GM18858 (cell line): ENCODE data around the gene RHBDD1.

Experiments used
- ATAC-seq: cut with Tn5 transposase; IDR thresholded peaks from one replicate; pipeline ENCODE4 v1.9.1; 2021; ENCODE audit not compliant: unreplicated experiment

RHBDD1 gene

GRCh38 chr2:226909836-226910235 lies 74.0 kb downstream of the RHBDD1 start:
- ATAC-seq = no peak

GRCh38 chr2:226910384-226910783 lies 74.5 kb downstream of the RHBDD1 start:
- no peak for ATAC-seq

- peak; percentile 30 for ATAC-seq
These were observed 76.1 kb downstream of the RHBDD1 start for GRCh38 chr2:226911932-226912331.

GRCh38 chr2:226913641-226914040 lies 77.8 kb downstream of the RHBDD1 start:
- no peak for ATAC-seq

GRCh38 chr2:226915846-226916360 lies 80.0 kb downstream of the RHBDD1 start:
- no peak for ATAC-seq

GRCh38 chr2:226916669-226917068 lies 80.8 kb downstream of the RHBDD1 start:
- peak; percentile 77 for ATAC-seq

- no peak for ATAC-seq
These were observed 96.6 kb downstream of the RHBDD1 start for GRCh38 chr2:226932443-226932842.

GRCh38 chr2:226934546-226935201 lies 98.8 kb downstream of the RHBDD1 start:
- ATAC-seq = no peak

GRCh38 chr2:226943862-226944620 lies 108.2 kb downstream of the RHBDD1 start:
- ATAC-seq = peak; percentile 69

- ATAC-seq = no peak
These were observed 117.4 kb downstream of the RHBDD1 start for GRCh38 chr2:226953206-226953605.

GRCh38 chr2:226953826-226954225 lies 118.0 kb downstream of the RHBDD1 start:
- ATAC-seq = no peak

GRCh38 chr2:226956659-226957058 lies 120.8 kb downstream of the RHBDD1 start:
- no peak for ATAC-seq

- no peak for ATAC-seq
These were observed 123.6 kb downstream of the RHBDD1 start for GRCh38 chr2:226959418-226959817.

- ATAC-seq = no peak
These were observed 126.4 kb downstream of the RHBDD1 start for GRCh38 chr2:226962176-226962773.

GRCh38 chr2:226963528-226963927 lies 127.7 kb downstream of the RHBDD1 start:
- no peak for ATAC-seq

- ATAC-seq = no peak
These were observed 129.5 kb downstream of the RHBDD1 start for GRCh38 chr2:226965376-226965775.

- ATAC-seq = no peak
These were observed 133.7 kb downstream of the RHBDD1 start for GRCh38 chr2:226969417-226970080.

- ATAC-seq = peak; percentile 63
These were observed 134.5 kb downstream of the RHBDD1 start for GRCh38 chr2:226970362-226970761.

- ATAC-seq = peak; percentile 31
These were observed 135.2 kb downstream of the RHBDD1 start for GRCh38 chr2:226971084-226971483.

- peak; percentile 35 for ATAC-seq
These were observed 135.9 kb downstream of the RHBDD1 start for GRCh38 chr2:226971770-226972169.

GRCh38 chr2:226973816-226974215 lies 138.0 kb downstream of the RHBDD1 start:
- no peak for ATAC-seq
